HG03378 (cell line): ENCODE measurements around the gene PLEKHH2.
"Not testable (repeated sequence)": the region's sequence is repeated elsewhere in the genome, so short reads cannot be mapped to it uniquely, and the experiment has no call there.

Source experiments
- ATAC-seq: cut with Tn5 transposase; IDR thresholded peaks from one replicate; pipeline ENCODE4 v1.9.1; 2021; ENCODE audit warnings: mild to moderate bottlenecking, moderate library complexity; ENCODE audit not compliant: unreplicated experiment

The PLEKHH2 gene

GRCh38 chr2:43637030-43637803, at the start of gene PLEKHH2:
Gene PLEKHH2, plus strand, starts transcription at chr2:43637260. Its CDS starts 7,414 bp downstream, at chr2:43644674.
- peak; percentile 96 for ATAC-seq

- no peak for ATAC-seq
Measured at GRCh38 chr2:43592443-43592842, 44.6 kb upstream of the PLEKHH2 start.

GRCh38 chr2:43593254-43593653, 43.8 kb upstream of the PLEKHH2 start:
- no peak for ATAC-seq

GRCh38 chr2:43594875-43595274, 42.2 kb upstream of the PLEKHH2 start:
- no peak for ATAC-seq

- peak; percentile 96 for ATAC-seq
Measured at GRCh38 chr2:43595603-43596412, 41.3 kb upstream of the PLEKHH2 start, which contains the start of gene THADA. Gene THADA, minus strand, starts transcription at chr2:43596038. Its CDS starts 3,646 bp downstream, at chr2:43592392.

GRCh38 chr2:43600596-43600995, 36.5 kb upstream of the PLEKHH2 start:
- not testable (repeated sequence) for ATAC-seq

GRCh38 chr2:43604674-43605073, 32.4 kb upstream of the PLEKHH2 start:
- ATAC-seq = no peak

GRCh38 chr2:43605079-43605655, 31.9 kb upstream of the PLEKHH2 start:
- ATAC-seq = no peak

GRCh38 chr2:43605851-43606250, 31.2 kb upstream of the PLEKHH2 start:
- no peak for ATAC-seq

GRCh38 chr2:43609290-43609918, 27.7 kb upstream of the PLEKHH2 start:
- ATAC-seq = no peak

- ATAC-seq = no peak
Measured at GRCh38 chr2:43610361-43610760, 26.7 kb upstream of the PLEKHH2 start.

GRCh38 chr2:43611987-43612894, 24.8 kb upstream of the PLEKHH2 start:
- ATAC-seq = peak; percentile 71

GRCh38 chr2:43612944-43613343, 24.1 kb upstream of the PLEKHH2 start:
- no peak for ATAC-seq

- no peak for ATAC-seq
Measured at GRCh38 chr2:43616967-43617680, 19.9 kb upstream of the PLEKHH2 start.

- ATAC-seq = no peak
Measured at GRCh38 chr2:43619511-43619910, 17.5 kb upstream of the PLEKHH2 start.

GRCh38 chr2:43622931-43623451, 14.1 kb upstream of the PLEKHH2 start:
- ATAC-seq = no peak

- ATAC-seq = no peak
Measured at GRCh38 chr2:43631618-43632317, 5.3 kb upstream of the PLEKHH2 start.

GRCh38 chr2:43634604-43635306, 2.3 kb upstream of the PLEKHH2 start:
- ATAC-seq = no peak
